Bone marrow (tissue), 2 donors: ENCODE data around the gene LPAR5.

Source experiments
- DNase-seq, 2 donors: peaks; one replicate each; lab custom pipeline; 2025; lab: John Stamatoyannopoulos, UW

Gene LPAR5

GRCh38 chr12:6638305-6638704 lies 2.5 kb upstream of the LPAR5 start:
- DNase-seq = peak in 1 of 2 donors; percentile 46

GRCh38 chr12:6635375-6635855 lies 344 bp downstream of the LPAR5 start:
- DNase-seq = no peak

DNA sequence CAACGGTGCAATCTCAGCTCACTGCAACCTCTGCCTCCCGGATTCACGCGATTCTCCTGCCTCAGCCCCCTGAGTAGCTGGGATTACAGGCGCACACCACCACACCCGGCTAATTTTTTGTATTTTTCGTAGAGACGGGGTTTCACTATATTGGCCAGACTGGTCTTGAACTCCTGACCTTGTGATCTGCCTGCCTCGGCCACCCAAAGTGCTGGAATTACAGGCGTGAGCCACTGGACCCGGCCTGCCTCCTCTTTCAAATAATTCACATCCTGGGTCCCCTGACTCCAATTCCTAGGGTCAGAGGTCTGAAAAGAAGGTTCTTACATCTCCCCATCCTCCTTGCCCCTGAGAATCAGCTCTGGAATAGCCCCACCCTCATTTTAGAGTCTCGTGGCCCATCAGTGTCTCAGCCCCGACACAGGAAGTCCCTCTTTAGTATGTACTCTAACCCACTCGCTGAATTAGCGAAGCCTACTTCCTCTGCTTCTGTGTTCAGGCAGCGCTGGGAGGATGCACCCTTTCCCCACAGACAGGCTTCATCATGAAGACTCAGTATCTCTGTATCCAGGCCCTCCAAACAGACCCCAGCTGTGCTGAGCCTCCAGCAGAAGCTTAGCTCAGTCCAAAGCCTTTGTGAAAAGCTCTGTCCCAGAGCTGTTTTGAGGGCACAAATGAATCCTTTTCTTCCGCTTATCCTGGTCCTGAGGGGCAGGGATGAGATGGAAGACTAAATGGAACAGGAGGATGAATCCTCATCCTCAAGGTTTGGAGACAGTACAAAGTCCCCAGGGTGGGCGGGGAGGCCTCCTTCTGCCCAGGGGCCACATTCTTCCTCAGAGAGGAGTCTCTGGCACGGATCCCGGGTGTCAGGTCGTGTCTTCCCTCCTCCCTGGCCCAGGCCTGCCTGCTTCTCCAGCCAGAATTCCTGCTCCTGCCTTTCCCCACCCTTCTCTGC lies 3.5 kb downstream of the LPAR5 start:
- DNase-seq = peak in 1 of 2 donors; percentile 80

DNA sequence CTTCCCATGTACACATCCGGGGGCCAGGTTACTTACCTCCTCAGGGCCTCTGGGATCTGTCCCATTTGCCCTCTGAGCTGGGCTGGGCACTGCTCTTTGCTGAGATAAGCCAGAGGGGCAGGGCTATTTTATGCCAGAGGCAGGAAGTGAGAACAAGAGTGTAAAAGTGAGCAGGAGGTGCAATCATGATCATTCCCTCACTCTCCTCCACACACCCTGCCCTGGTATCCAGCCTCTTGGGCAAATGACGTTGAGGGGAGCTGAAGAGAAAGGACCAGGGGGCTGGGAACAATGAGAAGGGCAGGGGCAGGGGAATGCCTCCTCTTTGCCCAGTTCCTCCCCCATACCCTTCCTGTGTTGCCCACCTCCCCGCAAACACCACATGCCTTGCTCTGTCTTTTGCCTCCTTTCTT lies 4.2 kb downstream of the LPAR5 start:
- no peak for DNase-seq

DNA sequence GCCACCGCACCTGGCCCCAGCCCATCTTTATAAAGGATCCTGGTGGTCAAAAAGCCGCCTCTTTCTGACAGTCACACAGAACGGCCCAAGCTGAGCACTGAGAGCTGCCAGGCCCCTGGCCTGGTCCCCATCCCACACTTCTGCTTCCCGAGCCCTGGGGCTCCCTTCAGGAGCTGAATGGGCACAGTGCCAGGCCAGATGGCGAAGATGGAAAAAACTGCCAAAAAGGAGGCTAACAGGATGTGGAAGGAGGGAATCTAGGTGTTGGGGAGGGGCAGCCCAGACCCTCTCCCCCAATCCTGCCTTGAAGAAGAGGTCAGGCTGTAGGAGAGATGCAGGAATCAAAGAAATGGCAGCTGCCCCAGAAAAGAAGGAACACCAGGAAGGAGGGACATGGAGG lies 5.0 kb downstream of the LPAR5 start:
- no peak for DNase-seq

DNA sequence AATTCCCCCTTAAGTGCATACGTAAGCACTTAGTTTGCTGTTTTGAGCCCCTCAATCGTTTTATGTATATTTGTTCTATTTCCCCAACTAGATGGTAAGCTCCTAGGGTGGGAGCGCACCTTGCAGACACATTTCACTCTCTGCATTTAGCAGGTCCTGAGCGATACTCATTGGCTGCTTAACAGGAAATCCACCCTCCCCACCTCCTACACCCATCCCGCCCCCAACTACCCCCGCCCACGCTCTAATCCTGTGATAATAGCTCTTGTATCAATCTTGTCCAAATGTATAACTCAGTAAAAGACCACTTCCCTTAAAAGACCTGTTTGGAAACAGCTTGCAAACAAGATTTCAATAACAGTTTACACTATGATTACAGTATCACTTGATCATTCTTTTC lies 8.1 kb downstream of the LPAR5 start:
- DNase-seq = no peak

DNA sequence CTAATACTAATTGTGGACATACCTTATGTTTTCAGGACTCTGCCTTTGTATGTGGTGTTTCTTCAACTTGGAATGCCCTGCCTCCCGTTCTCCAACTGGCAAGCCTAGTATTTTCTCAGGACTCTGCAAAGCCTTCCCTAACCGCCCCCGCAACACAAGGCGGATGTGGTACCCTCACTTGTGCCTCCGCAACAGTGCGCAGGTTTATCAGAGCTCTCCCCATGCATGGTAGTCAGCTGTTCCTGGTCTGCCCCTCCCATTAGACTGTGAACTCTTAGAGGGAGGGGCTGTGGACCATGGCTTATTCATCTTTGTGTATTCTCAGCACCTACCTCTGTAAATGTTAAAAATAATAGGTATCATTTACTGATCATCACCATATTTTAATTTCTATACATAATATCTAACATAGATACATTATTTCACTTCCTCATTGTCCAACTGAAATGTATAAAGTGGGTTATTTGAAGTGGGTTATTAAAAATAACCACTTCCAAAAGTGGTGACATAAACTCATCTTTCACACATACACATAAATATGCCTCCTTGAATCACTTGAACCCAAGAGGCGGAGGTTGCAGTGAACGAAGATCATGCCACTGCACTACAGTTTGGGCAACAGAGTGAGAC lies 9.0 kb downstream of the LPAR5 start:
- no peak for DNase-seq

GRCh38 chr12:6620885-6621274 lies 14.9 kb downstream of the LPAR5 start:
- DNase-seq = no peak

GRCh38 chr12:6620137-6620884 lies 15.4 kb downstream of the LPAR5 start:
- no peak for DNase-seq

- DNase-seq = no peak
Measured at GRCh38 chr12:6618483-6619225, 17.1 kb downstream of the LPAR5 start.

DNA sequence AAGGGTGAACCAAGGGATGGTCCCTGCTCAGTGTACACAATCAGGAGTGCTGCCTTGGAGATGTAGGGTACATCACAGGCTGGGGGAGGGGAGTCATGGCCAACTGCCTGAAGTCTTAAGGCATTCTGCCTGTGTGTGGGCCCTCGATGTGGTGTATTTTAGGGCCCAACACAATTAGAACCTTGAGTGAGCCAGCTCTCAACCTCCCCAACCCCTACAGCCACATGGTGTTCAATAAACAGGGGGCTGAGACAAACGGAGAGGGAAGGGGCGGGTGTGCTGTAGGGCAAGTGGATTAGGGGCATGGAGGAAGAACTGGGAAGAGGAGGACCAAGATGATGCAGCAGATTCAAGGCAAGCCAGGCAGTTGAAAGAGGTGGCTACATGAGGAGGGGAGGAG lies 20.0 kb downstream of the LPAR5 start:
- no peak for DNase-seq

- DNase-seq = no peak
Measured at GRCh38 chr12:6614513-6615172, 21.1 kb downstream of the LPAR5 start.

DNA sequence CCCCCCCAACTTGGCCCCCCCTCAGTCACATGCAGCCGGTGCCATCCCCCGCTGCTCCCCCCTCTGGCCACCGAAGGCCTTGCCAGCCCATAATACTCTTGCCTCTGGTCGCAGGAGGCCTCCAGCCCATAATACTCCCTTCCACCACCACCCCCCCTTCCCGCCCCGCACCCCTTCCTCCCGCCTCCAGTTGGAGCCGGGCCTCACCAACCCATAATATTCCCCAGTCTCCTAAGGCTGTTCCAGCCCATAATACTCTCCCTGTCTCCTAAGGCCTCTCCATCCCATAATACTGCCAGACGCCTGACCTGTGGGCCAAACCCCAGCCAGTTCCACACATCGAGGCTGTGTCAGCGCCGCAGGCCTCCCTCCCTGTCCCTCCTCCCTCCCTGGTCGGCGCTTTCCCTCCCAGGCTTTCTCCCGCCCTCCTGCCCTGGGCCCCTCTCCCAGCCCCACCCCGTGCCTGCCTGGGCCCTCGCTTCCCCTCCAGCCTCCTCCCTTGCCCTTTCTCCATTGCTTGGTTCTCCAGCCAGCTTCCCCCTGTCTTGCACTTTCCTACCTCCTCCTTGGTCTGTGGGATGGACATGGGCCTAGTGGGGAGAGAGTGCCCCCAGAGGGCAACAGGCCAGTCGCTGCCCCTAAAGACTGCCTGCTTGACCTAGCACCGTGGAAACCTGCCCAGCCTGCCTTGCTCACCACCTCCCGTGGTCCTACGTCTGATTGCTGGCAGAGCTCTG lies 21.8 kb downstream of the LPAR5 start:
- DNase-seq = peak; percentile 50 to 95

GRCh38 chr12:6613015-6613775 lies 22.6 kb downstream of the LPAR5 start:
- no peak for DNase-seq

DNA sequence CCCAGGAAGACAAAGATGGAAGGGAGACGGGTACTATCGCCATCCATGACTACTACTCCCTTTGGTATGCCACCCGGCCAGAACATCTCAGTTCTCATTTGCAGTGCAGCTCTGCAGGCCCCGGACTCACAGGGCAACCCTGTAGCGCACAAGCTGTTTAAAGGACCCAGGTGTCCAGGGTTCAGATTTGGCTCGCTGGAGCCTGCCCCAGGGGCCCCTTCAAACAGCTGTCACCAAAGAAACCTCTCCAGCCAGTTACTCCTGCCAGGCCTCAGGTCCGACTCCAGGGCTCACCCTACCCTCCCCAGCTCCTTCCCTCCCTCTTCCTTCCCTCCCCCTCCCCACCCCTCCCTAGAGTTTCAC lies 23.1 kb downstream of the LPAR5 start:
- no peak for DNase-seq

DNA sequence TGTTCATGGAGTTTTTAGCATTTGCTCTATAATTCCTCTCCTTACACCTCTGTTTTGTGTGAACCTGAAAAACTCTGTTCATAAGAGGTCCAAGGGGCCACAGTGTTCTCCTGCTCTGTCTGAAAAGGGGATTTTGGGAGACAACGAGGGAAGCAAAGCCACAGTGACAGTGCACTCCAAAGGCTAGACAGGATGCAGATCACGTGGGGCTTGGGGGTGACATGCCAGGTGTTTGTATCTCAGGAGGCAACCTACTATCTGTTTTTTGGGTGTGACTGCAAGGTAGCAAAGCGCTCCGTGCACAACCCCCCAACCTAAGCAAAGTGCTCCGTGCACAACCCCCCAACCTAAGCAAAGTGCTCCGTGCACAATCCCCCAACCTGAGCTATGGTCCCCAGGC lies 23.5 kb downstream of the LPAR5 start:
- DNase-seq = no peak

- DNase-seq = no peak
Measured at GRCh38 chr12:6608592-6609281, 27.0 kb downstream of the LPAR5 start.

GRCh38 chr12:6607751-6608591 lies 27.8 kb downstream of the LPAR5 start:
- DNase-seq = peak in 1 of 2 donors; percentile 35
